Pons (tissue), 1 donor: Measurements from ENCODE around the gene PDGFRB.
"Not testable (repeated sequence)": the region's sequence is repeated elsewhere in the genome, so short reads cannot be mapped to it uniquely, and the experiment has no call there.

Source experiments
- DNase-seq: peaks from one replicate; pipeline ENCODE4 v3.0.0-alpha.2; 2016; ENCODE audit warnings: low spot score

Gene PDGFRB

DNA sequence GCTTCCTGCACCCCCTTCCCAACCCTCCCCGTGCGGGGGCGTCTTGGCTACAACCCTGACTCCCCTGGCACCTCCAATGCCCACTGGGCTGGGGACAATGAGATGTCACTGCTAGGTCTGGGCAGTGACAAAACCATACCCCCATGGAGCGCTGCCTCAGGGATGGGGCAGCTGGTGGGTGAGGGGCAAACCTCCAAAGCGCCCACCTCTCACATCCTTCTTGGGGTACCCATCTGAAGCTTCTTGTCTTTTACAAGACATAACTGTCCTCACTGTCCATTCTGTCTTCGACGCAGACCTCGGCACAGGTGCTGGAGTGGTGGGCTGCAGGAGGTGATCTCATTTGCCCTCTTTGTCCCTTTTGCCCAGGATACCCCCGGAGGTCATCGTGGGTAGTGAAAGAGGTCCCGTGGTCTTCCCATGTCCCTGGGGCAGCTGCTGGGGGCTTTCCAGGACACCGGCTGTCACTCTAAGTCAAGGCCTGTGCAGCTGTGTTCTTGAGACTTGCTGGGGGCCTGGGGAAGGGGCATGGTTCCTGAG is 41.5 kb downstream of the PDGFRB start:
- no peak for DNase-seq

DNA sequence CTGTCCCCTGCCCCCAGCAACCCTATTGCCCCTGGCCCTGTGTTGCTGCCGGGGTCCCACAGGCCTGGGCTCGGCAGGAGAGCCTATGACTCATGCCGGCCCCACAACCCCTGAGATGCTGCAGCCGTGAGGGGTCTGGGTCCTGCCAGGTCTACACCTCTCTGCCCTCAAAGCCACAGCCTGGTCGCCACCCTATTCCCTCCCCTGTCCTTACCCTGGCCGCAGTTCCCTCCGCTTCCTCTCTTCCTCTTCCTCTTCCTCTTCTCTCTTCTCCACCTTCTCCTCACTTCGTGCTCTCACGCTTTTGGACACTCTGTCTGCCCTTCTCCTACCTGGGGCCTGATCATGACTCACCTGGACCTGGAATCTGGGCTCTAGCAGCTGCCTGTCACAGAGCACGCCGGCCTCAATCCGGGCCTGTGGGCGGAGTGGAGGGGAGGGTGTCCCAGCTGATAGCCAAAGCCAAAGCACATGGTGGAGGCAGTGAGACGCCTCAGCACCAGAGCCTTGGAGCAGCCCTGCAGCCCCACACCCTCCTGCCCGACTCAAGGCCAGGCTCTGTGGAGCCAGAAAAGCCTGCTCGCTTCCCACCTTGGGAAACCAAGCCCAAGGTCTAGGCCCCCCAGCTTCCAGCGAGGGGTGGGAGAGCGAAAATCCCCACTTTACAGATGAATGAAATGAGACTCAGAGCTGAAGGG is 42.4 kb downstream of the PDGFRB start:
- no peak for DNase-seq

DNA sequence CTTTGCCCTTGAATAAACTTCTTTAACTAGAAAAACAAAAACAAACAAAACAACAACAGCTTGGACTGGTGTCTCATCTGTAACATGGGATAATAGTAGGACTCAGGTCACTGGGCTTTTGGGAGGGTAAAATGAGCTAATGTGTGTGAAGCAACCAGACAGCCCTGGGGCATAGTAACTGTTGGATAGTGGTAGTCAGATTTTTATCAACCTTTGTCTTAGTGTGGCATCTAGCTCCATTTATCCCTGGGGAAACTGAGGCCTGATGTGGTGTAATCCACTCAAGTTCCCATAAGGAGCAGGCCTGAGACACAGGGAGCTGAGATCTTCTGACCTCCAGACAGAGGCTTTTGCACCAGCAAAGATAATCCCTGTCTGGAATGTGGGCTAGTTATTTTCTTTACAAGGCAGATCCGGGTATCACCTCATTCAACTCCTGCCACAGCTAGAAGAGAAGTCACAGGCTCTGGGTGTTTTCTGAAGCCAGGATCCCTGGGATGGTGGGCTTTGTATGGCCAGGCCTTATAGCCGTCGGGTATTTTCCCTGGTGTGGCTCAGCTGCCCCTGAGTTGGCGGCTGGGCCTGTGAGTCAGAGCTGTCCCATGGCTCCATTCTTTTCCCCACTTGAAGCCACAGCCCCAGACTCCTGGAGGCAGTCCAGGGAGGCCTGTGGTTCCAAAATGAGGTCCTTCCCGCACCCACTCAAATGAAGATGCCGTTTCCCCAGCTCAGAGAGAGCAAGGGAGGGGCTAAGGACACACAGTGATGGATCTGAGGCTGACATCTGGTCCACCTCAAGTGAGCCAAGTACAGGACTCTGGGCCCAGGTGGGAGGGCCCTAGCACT is 43.2 kb downstream of the PDGFRB start:
- DNase-seq, result no peak

DNA sequence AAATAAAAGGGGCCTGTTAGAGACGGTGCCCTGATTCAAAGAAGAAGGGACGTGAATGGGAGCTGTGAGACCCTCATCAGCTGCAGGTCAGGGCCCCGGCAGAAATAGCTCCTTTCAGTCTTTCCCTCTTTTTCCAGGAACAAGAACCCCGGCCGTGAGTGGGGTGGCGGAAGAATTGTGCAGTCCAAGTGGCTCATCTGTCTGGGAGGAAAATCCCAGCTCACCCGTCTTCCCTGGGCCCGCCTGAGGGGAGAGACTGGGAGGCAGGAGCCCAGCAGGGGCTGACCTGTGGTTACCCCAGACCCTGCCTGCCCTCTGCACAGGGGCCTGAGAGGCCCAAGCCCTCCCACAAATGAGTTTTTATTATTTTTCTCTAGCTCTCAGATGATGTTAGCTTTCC is 44.5 kb downstream of the PDGFRB start:
- DNase-seq, result no peak

DNA sequence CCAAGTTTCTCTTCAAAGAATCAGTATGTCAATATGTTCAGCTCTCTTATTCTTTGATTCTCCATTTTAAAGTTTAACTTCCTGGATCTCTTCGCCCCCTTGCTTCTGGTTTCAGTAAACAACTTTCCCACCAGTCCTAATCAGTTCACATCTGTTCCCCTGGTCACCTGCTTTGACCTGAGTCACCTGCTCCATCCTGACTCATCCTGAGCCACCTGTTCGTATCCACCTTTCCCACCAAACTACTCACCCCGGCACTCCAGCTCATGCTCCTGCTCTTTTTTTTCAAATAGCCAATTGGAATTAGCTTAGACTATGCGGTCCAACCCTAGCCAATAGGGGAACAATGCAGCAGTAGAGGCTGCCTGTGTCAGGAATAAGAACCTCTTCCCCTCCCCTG is 45.7 kb downstream of the PDGFRB start:
- no peak for DNase-seq

DNA sequence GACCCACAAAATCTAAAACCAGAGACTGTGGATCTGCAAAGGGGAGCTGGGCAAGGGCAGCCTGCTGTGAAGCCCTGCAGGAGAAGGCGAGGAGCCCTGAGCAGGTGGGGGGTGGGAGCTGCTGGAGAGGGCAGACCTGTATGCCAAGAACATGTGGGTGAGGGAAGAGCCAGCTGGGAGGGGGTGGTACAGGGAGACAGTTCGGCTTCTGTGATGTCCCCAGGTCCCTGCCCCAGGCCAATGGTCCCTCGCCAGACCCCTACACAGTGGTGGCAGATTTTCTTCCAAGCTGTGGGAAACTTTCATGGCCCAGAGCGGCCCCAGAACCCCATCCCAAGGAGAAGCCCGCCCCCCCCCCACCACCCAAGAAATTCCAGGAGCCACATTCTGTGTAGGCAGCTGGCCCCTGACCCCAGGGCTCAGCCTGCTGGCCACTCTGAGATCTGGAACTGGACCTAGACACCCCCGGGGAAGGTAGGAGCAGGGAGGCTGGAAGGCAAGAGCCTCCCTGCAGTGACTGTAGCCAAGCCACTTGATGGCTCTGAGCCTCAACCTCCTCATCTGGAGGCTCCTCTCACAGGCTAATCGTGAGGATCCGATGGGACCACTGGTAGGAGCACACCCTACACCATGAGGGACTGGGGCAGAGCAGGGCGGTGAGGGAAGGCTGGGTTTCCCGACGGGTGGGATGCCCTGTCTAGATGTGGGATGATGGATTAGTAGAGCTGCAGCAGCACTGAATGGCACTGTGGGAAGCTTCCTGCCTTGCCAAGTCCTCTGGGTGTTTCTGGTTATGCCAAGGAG is 46.7 kb downstream of the PDGFRB start:
- no peak for DNase-seq

DNA sequence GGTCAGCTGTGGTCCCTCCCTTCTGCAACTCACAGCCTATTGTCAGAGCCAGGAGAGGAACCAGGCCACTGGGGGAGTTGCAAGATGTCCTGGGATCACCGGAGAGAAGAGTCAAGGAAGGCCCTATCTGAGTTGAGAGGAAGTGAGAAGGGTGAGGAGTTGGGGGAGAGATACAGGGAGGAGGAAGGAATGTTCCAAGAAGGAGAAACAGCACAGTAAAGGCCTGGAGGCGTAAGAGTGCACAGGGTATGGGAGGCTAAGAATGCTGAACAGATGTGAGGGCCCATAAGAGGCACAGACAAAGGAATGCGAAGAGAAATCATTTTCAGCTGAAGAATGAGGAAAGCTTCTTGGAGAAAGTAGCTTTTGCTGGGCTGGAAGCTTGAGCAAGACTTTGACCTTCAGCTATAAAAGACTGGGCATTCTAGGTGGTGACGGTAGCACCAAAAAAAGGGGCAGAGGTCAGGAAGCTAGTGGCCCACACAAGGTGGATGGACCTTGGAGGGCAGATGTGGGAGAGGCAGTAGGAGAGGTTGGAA is 47.7 kb downstream of the PDGFRB start:
- DNase-seq, result no peak

DNA sequence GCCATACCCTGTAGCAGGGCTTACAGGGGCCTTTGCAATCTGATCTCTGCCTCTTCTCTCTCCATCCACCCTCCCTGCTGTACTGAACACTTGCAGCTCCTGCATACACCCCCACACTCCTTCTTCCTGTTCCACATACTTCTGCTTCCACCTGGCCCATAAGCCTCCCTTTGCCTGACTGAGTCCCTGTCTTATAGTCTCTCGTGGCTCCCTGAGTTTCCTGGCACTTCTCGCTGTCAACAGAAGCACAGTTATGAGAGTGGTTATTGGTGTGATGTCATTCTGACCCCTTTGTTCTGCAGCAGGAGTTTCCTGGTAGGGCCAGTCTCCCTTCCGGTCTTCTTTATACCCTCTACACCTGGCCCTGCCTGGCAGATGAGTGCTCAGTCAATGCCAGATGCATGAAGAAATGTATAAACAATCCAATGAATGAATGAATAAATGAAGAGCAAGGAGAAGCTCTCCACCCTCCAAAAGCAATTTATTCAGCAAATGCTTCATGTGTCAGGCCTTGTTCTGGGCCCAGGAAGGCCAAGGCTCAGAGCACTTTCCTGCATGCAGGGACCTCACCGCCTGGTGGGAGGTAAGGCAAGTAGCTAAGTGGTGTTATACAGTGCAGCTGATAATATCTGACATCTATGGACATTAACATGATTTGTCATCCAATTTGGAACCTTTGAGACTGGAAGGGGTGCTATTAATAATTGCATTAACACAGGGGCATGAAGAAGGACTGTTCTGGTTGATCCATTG is 48.8 kb downstream of the PDGFRB start:
- DNase-seq, result no peak

DNA sequence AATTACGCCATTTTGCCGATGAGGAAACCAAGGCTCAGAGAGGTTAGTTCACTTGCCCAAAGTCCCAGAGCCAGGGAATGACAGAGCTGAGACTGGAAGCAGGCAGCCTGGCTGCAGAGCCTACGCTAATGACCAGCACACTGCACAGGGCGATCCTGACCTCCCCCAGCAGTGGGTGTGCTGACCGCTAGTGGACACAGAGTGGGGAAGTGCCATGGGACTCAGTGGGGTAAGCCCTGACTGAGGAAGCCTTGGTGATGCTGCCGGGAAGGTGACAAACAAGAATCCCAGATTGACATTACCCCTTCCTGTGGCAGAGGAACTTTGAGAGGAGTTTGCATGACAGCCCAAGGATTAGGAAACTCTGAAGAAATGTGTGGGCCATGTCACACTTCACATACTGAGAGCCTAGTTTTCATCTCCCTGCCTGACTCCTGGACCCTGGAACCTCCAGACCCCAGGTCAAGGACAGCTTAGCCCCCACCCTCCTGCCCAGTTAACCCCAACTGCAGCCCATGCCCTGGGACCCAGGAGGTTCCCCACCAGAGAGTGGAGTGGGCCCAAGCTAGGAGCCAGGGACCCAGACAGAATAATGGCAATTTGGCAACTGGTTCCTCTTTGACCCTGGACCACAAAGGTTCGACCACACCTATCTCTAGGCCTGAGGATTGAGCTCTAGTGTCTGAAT is 49.6 kb downstream of the PDGFRB start:
- no peak for DNase-seq

DNA sequence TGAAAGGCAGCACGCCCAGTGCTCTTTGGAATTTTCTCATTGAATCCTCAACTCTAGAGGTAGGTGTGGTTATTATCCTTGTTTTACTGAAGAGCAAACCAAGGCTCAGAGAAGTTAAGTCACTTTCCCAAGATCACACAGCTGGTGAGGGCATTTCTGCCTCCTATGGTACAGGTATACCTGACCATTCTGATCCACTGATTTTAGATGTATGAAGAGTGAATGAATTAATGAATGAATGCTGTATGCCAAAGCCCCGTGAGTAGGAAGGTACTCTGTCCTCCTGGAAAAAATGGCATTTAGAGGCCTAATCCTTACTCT is 51.1 kb downstream of the PDGFRB start:
- no peak for DNase-seq

DNA sequence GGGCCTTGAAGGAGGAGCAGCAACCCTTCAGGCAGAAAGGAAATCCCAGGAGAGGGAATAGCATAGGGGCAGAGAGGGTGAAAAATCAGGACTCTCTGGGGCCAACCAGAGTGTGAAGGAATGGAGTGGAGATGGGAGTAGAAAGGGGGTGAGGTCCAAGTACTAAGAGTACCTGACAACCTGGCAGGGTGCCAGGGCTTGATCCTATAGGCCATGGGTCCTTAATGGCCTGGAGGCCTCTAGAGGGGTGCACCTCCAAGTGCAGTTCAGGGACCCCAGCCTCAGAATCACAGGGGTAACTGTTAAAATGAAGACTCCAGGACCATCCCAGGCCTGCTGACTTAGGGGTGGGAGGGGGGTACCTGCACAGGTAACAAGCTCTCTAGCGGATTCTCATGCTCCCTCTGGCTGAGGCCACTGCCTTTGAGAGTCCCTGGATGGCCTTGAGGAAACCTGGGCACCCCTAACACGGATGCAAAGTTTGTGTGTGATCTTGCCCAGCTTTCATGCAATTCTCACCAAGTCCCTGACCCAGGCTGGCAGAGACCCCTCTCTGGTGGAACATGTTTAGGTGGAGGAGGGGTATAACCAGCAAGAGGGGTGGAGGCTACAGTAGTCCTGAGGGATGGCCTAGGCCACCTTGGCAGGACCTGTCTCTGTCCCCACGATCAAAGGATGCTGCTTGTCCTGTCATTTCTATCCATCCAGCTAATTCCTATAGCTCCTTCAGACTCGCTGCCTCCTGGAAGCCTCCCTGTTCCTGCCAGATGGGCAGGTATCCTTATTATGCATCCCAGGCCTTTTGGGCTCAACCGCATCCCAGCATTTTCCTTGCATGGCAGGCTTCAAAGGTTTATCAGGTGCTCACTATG is 51.7 kb downstream of the PDGFRB start:
- no peak for DNase-seq

DNA sequence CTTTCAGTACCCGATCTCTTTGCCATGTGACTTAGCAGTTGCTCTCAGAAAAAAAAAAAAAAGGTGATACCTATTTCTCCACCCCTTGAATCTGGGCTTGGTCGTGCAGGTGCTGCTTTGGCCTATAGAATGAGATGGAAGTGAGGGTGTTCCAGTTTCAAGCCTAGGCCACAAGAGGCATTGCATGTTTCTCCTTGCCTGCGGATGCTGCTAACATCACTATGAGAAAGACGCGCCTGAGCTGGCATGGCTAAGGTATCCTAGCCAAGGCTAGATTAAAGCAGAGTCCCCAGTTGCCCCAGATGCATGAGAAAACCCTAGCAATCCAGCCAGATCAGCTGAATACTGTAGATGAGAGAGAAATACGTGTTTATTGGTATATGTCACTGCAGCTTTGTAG is 54.6 kb downstream of the PDGFRB start:
- no peak for DNase-seq

DNA sequence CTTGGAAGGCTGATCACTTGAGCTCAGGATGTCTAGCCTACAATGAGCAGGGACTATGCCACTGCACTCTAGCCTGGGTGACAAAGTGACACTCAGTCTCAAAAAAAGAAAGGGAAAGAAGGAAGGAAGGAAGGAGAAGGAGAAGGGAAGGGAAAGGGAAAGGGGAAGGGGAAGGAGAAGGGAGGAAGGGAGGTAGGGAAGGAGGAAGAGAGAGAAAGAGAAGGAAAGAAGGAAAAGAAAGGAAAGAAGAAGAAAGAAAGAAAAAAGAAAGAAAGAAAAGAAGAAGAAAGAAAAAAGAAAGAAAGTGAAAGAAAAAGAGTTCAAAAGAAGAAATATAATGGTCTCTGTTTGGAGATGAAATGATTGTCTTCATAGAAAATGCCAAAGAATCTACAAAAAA is 58.5 kb downstream of the PDGFRB start:
- no peak for DNase-seq

DNA sequence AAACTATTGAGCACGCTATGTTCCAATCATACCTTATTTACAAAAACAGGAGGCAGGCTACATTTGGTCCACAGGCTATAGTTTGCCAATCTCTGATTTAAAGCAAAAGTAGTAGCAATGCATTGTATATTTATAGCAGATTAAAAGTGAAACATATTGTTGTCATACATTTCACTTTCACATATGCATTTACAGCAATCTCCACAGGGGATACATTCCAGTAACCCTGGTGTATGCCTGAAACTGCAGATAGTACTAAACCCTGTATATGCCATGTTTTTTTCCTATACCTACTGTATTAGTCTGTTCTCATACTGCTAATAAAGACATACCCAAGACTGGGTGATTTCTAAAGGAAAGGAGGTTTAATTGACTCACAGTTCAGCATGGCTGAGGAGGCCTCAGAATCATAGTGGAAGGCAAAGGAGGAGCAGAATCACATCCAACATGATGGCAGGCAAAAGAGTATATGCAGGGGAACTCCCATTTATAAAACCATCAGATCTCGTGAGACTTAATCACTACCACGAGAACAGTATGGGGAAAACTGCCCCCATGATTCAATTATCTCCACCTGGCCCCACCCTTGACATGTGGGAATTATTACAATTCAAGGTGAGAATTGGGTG is 63.4 kb downstream of the PDGFRB start:
- DNase-seq, result no peak

DNA sequence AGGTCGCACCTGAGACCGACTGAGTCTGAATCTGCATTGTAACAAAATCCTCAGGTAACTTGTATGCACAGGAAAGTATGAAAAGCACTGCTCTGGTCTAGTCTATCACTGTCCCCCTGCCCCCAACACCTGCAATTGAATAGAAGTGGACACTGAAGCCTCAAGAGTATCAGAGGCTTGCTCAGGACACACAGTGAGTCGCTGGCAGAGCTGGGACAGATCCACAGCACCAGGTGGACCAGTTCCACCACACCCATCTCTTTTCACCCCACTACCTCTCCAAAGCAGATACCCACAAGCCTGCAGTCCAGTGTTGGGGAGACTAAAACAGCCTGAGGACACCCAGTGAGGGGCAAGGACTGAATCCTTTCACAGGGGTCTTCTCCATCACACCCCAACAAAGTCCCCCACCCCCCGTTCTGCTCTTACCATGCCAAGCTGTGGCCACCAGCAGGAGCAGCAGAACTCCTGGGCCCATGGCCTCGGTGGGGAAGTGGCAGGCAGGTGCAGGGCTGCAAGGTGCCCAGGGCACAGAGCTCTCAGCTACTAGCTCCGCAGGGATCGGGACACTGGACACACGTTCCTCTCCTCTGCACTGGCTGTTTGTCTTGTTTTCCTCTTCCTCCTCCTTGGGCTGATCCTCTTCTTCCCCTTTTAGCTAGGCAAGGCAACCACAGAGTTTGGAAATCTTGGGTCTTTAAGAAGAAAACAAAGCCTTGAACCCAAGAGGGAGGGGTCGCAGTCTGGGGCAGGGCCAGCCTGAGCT is 69.5 kb downstream of the PDGFRB start, which contains the start of gene CSF1R:
Gene CSF1R (minus strand): TSS at position 605 of the 766 bp plus-strand sequence. CDS start 127 bp downstream, at position 478.
- peak; percentile 54 for DNase-seq

DNA sequence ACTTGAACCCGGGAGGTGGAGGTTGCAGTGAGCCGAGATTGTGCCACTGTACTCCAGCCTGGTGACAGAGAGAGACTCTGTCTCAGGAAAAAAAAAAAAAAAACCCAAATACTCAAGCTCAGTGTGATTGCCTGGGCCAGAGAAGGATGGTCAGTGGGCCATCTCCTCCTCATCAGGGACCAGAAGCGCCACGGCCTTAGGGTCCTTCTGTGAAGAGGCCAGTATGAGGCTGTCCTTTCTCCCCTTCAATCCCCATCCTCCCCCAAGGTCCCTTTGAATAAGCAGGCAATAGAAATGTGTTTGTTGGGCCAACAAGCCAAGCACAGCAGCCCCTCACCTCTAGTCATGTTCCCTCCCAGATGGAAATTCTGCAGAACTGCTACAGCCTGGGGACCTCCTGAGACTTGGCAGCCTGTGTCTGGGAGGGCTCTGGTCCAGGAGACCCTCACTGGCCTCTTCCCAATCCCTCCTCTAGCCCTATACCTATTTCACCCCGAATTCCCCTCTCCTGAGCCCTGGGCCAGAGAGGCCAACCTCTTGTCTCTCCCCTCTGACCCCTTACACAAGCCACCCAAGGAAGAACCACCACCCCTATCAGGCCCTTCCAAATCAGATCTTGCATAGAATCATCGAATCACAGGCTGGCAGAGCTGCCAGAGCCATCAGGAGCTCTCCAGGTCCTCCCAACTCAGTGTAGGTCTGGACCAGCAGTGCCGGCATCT is 70.3 kb downstream of the PDGFRB start:
- DNase-seq, result no peak

DNA sequence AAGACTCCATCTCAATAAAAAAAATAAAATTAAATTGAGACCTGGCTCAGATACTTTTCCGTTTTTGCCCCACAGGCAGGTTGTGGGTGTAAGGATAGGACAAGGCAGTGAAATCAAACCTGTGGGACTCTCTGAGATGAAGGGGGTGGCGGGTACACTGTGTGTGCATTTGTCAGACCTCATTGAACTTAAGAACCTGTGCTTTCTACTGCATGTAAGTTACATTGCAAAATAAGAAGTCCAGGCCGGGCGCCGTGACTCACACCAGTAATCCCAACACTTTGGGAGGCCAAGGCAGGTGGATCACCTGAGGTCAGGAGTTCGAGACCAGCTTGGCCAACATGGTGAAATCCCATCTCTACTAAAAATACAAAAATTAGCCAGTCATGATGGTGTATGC is 70.9 kb downstream of the PDGFRB start:
- DNase-seq, result not testable (repeated sequence)

DNA sequence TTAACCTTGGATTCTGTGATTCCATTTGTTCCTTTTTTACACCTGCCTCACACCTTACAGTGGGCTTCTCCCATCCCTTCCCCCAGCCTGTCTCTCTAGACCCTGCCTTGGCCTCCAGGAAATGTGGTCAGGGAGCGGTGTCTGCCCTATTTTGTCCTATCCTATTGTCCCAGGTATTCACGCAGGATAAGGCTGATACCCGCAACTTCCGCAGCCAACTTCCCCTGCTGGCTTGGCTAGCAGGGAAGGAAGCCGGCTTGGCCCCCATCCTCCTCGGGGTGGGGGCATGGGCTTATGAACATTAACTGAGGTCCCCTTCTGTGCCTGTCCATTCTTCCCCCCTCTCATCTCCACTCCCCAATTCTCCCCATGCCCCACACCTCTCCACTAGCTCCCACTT is 72.8 kb downstream of the PDGFRB start:
- DNase-seq, result peak; percentile 41
